Endothelial cell of umbilical vein (primary cell): ENCODE results near the gene SMURF1. TPM values are rescaled to one million over a fixed set of nuclear protein-coding genes. Genes with fewer than 3 reads are reported as not detected.

Experiments used
- BruUV-seq: library from RNA; stranded (reverse); fragments of 400-500 nt; replicated peaks from 2 replicates; lab custom pipeline; 2021; lab: Mats Ljungman, UMichigan
- CTCF ChIA-PET: fragments of 300-600, 350-600 bp; sonication (Branson Sonifier 250); formaldehyde crosslinking; loops from one replicate; lab custom pipeline; 2021; ENCODE audit warnings: antibody characterized with exemption, inconsistent platforms; lab: Charles Lee
- POLR2A ChIA-PET: fragments of 300-600, 350-600 bp; sonication (Branson Sonifier 250); formaldehyde crosslinking; loops from one replicate; lab custom pipeline; 2021; ENCODE audit warnings: antibody characterized with exemption, inconsistent platforms; lab: Charles Lee
- DNase-seq: peaks from one replicate; pipeline ENCODE4 v3.0.0-alpha.2; 2011; ENCODE audit warnings: low read depth, low spot score
- FAIRE-seq: peaks from 2 replicates; lab custom pipeline; 2011; peaks lifted over from hg19 to GRCh38; lab: Jason Lieb, UNC
- H2AFZ ChIP-seq: 2 replicates; pipeline ENCODE4 v1.6.0; 2012; ENCODE audit warnings: low read depth, low read length, control low read depth, inconsistent platforms
- H3K27ac ChIP-seq: 2 replicates; pipeline ENCODE4 v1.5.1; 2011; ENCODE audit warnings: low read depth, mild to moderate bottlenecking, control low read depth, low read length, moderate library complexity; ENCODE audit not compliant: insufficient read depth
- H3K27me3 ChIP-seq, 2 experiments: 2 replicates each; pipeline versions ENCODE4 v1.6.0 to v1.6.1; 2011; ENCODE audit warnings: low read length in 2 of 2, mixed read lengths in 1 of 2; ENCODE audit not compliant: control insufficient read depth in 2 of 2, insufficient read depth in 2 of 2
- H3K36me3 ChIP-seq, 2 experiments: 2 replicates in 1 of 2; 3 replicates in 1 of 2; pipeline ENCODE4 v1.5.1; 2011; ENCODE audit warnings: low read length in 2 of 2, mild to moderate bottlenecking in 1 of 2, moderate library complexity in 1 of 2; ENCODE audit not compliant: control insufficient read depth in 2 of 2, insufficient read depth in 2 of 2; ENCODE audit errors: extremely low read depth in 1 of 2
- H3K4me1 ChIP-seq: 3 replicates; pipeline ENCODE4 v1.5.1; 2011; ENCODE audit warnings: mild to moderate bottlenecking, low read length; ENCODE audit not compliant: control insufficient read depth, insufficient read depth; ENCODE audit errors: extremely low read depth
- H3K4me2 ChIP-seq: 2 replicates; pipeline ENCODE4 v1.6.1; 2011; ENCODE audit warnings: low read length, control low read depth, mixed read lengths; ENCODE audit not compliant: insufficient read depth
- H3K4me3 ChIP-seq, 3 experiments: fragments of 200-600 bp in 1 of 3; sonication (generic), shearing (Covaris generic) in 1 of 3; replicated peaks in 1 of 3; 2 replicates each; pipeline ENCODE4 v1.5.1; 2011 to 2016; ENCODE audit warnings: control low read depth in 3 of 3, low read length in 3 of 3, mild to moderate bottlenecking in 2 of 3, inconsistent platforms in 1 of 3, low read depth in 1 of 3, moderate library complexity in 1 of 3; ENCODE audit not compliant: insufficient read depth in 1 of 3
- H3K79me2 ChIP-seq: 2 replicates; pipeline ENCODE4 v1.6.0; 2012; ENCODE audit warnings: low read length, inconsistent platforms; ENCODE audit not compliant: control insufficient read depth, insufficient read depth
- H3K9ac ChIP-seq: replicated peaks from 2 replicates; pipeline ENCODE3; 2011; ENCODE audit warnings: low read length, control low read depth; ENCODE audit not compliant: insufficient read depth; ENCODE audit errors: extremely low read depth
- H3K9me1 ChIP-seq: replicated peaks from 3 replicates; pipeline ENCODE4 v1.6.0; 2011; ENCODE audit warnings: mild to moderate bottlenecking, low read length; ENCODE audit not compliant: control insufficient read depth, insufficient read depth; ENCODE audit errors: extremely low read depth
- H3K9me3 ChIP-seq: replicated peaks from 2 replicates; pipeline ENCODE4 v1.5.1; 2012; ENCODE audit warnings: low read length, inconsistent platforms; ENCODE audit not compliant: control insufficient read depth, insufficient read depth
- H4K20me1 ChIP-seq: replicated peaks from 2 replicates; pipeline ENCODE3; 2011; ENCODE audit warnings: mild to moderate bottlenecking, low read length; ENCODE audit not compliant: control insufficient read depth, insufficient read depth; ENCODE audit errors: extremely low read depth
- CTCF ChIP-seq, 2 donors: IDR thresholded peaks; 1 replicate in 1 of 2; 2 replicates in 1 of 2; pipeline ENCODE4 v1.5.1; 2011; ENCODE audit warnings: low read length in 2 of 2, mild to moderate bottlenecking in 2 of 2, moderate library complexity in 2 of 2, control low read depth in 1 of 2, inconsistent platforms in 1 of 2, low read depth in 1 of 2; ENCODE audit not compliant: insufficient read depth in 1 of 2; ENCODE audit errors: extremely low read depth in 1 of 2
- EZH2 ChIP-seq: IDR thresholded peaks from 2 replicates; pipeline ENCODE4 v1.6.1; 2012; ENCODE audit warnings: borderline replicate concordance, low read depth, mild to moderate bottlenecking, moderate library complexity, low read length, inconsistent platforms; ENCODE audit not compliant: severe bottlenecking
- FOS ChIP-seq: IDR thresholded peaks from 2 replicates; pipeline ENCODE4 v1.6.1; 2011; ENCODE audit warnings: mild to moderate bottlenecking, low read length, moderate library complexity, borderline replicate concordance; ENCODE audit not compliant: insufficient read depth
- GATA2 ChIP-seq: IDR thresholded peaks from 2 replicates; pipeline ENCODE4 v1.7.0; 2011; ENCODE audit warnings: low read depth, mild to moderate bottlenecking, moderate library complexity, mixed read lengths, low read length; ENCODE audit not compliant: insufficient read length, insufficient read depth
- JUN ChIP-seq: IDR thresholded peaks from 2 replicates; pipeline ENCODE4 v1.6.1; 2011; ENCODE audit warnings: borderline replicate concordance, low read depth; ENCODE audit not compliant: insufficient read length, insufficient read depth
- MYC ChIP-seq: IDR thresholded peaks from one replicate; pipeline ENCODE4 v1.6.1; 2011; ENCODE audit warnings: mild to moderate bottlenecking, low read depth, low read length
- POLR2A ChIP-seq: IDR thresholded peaks from 2 replicates; pipeline ENCODE4 v1.6.1; 2012; ENCODE audit warnings: low read depth, mild to moderate bottlenecking, control low read depth, low read length
- dilution Hi-C: fragments of 300-500 bp; cut with MboI; formaldehyde crosslinking; loops from one replicate; pipeline ENCODE4 v1.15.0; 2019; ENCODE audit warnings: low sequenced_read_pairs; ENCODE audit not compliant: extremely low pct_ligation_motif_present
- intact Hi-C: fragments of 100-400 bp; cut with micrococcal nuclease; formaldehyde crosslinking; loops from one replicate; pipeline ENCODE4 v1.10.0; 2022
- polyA plus RNA-seq, 4 experiments: library from polyadenylated mRNA; depleted of rRNA in 3 of 4; stranded (reverse) in 3 of 4; unstranded in 1 of 4; fragments of >200 nt; gene quantifications; 2 replicates each; pipeline versions ENCODE4 v1.2.1 to v1.2.3, GENCODE V29; 2011 to 2012; ENCODE audit warnings: missing spikeins in 1 of 4
- total RNA-seq: library from RNA; stranded (reverse); gene quantifications from 2 replicates; pipeline ENCODE4 v1.2.3, GENCODE V29; 2021

SMURF1 gene
- total and polyA plus RNA-seq, 2 donors (not counting 3 experiments of a cell fraction or from before 2014, with no cell fraction given) = 11.5 to 22.8 TPM

GRCh38 chr7:99020413-99020715, 123.5 kb downstream of the SMURF1 start:
- Histone ChIP-seq H3K27me3 (no peaks in the 10 kb centered on the region), H2AFZ (no peak overlapping the region), H3K36me3 (peaks cover 0 to 7% of the 10 kb centered on the region in 2 experiments), H3K4me1 (no peaks in the 10 kb centered on the region), H3K9me1 (no peaks in the 10 kb centered on the region), H3K9ac (no peak overlapping the region), H3K4me2 (no peak overlapping the region), H3K79me2 (no peaks in the 10 kb centered on the region), H3K9me3 (no peaks in the 10 kb centered on the region), H4K20me1 (no peaks in the 10 kb centered on the region), H3K4me3 (no peak overlapping the region), H3K27ac (no peak overlapping the region)
- no peak for FAIRE-seq
- intact Hi-C loops = no loop called here
- no peak for DNase-seq
- ChIA-PET POLR2A (no interaction called here), CTCF (interaction anchor here (1.3 kb wide), 1 partner anchor 16 kb away, joined by 4 read pairs; no protein-coding TSS in a partner anchor)
- BruUV-seq = no TSS peak
- TF ChIP-seq EZH2 (no peak), POLR2A (no peak), CTCF (IDR thresholded peaks at IDR 0.05; ENCODE audit: extremely low read depth in 1 of 2, insufficient read depth in 1 of 2, low read depth in 1 of 2, low read length in 2 of 2) (no peak), JUN (no peak), GATA2 (no peak), MYC (no peak), FOS (no peak)
- dilution Hi-C loops = no loop called here
